ENCODE measurements around the gene E2F8. TPM values are rescaled to one million over a fixed set of nuclear protein-coding genes. Genes with fewer than 3 reads are reported as not detected.

Gene E2F8
- total RNA-seq, 4 donors from 2014 or later: 0.17 TPM; not detected in 3

DNA sequence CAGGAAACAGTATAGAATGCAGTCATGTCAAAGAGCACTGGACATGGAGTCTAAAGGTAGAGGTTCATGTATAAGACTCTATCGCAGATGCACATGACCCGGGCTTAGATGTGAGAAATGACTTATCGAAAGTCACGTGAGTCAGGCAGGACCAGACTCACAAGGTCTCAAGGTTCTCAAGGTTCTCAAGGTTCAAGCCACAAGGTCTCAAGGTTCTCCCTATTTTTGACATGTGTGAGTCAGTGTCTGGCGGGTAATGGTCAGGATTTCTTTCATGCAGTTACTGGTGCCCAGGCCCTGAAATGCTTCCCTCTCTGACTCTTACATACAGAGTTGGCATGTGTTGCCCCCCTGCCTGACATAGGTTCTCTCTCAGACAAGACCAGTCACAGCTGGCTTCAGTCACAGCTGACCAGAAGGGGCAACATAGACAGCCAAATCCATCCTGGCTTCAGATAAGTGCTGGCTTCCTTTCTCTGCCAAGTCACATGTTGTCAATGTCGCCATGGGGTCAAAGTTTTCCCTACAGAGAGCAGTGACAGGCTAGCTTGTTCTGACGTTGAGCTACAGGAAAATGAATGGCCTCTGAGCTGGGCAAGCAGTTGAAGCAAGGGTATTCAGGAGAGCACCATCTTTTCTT, 49.1 kb downstream of the E2F8 start:
- H3K27ac ChIP-seq (replicated peaks in 1 of 4): no peak overlapping the region
- intact Hi-C loops (cut with DNase I): no loop called here
- no peak for DNase-seq (ENCODE audit: extremely low spot score)
- 74% methylated on average over 7 of the region's 7 CpGs for WGBS
- TF ChIP-seq POLR2A (IDR thresholded peaks at IDR 0.05; ENCODE audit: low read depth) (no peak), EP300 (IDR thresholded peaks at IDR 0.05) (no peak), POLR2AphosphoS5 (IDR thresholded peaks at IDR 0.05) (no peak)
- TF ChIP-seq, protein P1, sequence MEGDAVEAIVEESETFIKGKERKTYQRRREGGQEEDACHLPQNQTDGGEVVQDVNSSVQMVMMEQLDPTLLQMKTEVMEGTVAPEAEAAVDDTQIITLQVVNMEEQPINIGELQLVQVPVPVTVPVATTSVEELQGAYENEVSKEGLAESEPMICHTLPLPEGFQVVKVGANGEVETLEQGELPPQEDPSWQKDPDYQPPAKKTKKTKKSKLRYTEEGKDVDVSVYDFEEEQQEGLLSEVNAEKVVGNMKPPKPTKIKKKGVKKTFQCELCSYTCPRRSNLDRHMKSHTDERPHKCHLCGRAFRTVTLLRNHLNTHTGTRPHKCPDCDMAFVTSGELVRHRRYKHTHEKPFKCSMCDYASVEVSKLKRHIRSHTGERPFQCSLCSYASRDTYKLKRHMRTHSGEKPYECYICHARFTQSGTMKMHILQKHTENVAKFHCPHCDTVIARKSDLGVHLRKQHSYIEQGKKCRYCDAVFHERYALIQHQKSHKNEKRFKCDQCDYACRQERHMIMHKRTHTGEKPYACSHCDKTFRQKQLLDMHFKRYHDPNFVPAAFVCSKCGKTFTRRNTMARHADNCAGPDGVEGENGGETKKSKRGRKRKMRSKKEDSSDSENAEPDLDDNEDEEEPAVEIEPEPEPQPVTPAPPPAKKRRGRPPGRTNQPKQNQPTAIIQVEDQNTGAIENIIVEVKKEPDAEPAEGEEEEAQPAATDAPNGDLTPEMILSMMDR (IDR thresholded peaks at IDR 0.05): no peak
- no peaks in the 10 kb centered on the region for H3K9me3 ChIP-seq
- H3K36me3 ChIP-seq: peaks cover 0 to 46% (median 0%) of the 10 kb centered on the region in 4 donors
- H3K4me3 ChIP-seq: no peak overlapping the region
- H3K27me3 ChIP-seq: no peaks in the 10 kb centered on the region
- peaks cover 0 to 8% (median 0%) of the 10 kb centered on the region in 4 donors for H3K4me1 ChIP-seq

GRCh38 chr11:19187833-19188258, 52.9 kb downstream of the E2F8 start:
- peaks cover 0 to 82% (median 0%) of the 10 kb centered on the region in 4 donors for H3K36me3 ChIP-seq
- WGBS: 93% methylated on average over 9 of the region's 9 CpGs
- H3K4me3 ChIP-seq: no peak overlapping the region
- H3K27me3 ChIP-seq: no peaks in the 10 kb centered on the region
- no peak overlapping the region for H3K27ac ChIP-seq (replicated peaks in 1 of 4)
- no peaks in the 10 kb centered on the region for H3K4me1 ChIP-seq
- intact Hi-C loops (cut with DNase I): no loop called here
- no peaks in the 10 kb centered on the region for H3K9me3 ChIP-seq
- DNase-seq (ENCODE audit: extremely low spot score): no peak
- TF ChIP-seq POLR2AphosphoS5 (IDR thresholded peaks at IDR 0.05) (no peak), POLR2A (IDR thresholded peaks at IDR 0.05; ENCODE audit: low read depth) (no peak), EP300 (IDR thresholded peaks at IDR 0.05) (no peak)
- TF ChIP-seq, protein P1 (IDR thresholded peaks at IDR 0.05): no peak

GRCh38 chr11:19187114-19187832, 53.5 kb downstream of the E2F8 start:
- no peak for DNase-seq (ENCODE audit: extremely low spot score)
- H3K27ac ChIP-seq (replicated peaks in 1 of 4): no peak overlapping the region
- no peaks in the 10 kb centered on the region for H3K4me1 ChIP-seq
- WGBS: 69% methylated on average over 5 of the region's 5 CpGs
- TF ChIP-seq EP300 (IDR thresholded peaks at IDR 0.05): no peak
- TF ChIP-seq POLR2AphosphoS5 (IDR thresholded peaks at IDR 0.05): no peak
- TF ChIP-seq, protein P1 (IDR thresholded peaks at IDR 0.05): no peak
- no peak for TF ChIP-seq POLR2A (IDR thresholded peaks at IDR 0.05; ENCODE audit: low read depth)
- no peaks in the 10 kb centered on the region for H3K27me3 ChIP-seq
- H3K36me3 ChIP-seq: peaks cover 0 to 88% (median 0%) of the 10 kb centered on the region in 4 donors
- no peak overlapping the region for H3K4me3 ChIP-seq
- intact Hi-C loops (cut with DNase I): no loop called here
- H3K9me3 ChIP-seq: no peaks in the 10 kb centered on the region

GRCh38 chr11:19185516-19186052, 55.2 kb downstream of the E2F8 start:
- DNase-seq (ENCODE audit: extremely low spot score): no peak
- H3K36me3 ChIP-seq: peaks cover 0 to 92% (median 0%) of the 10 kb centered on the region in 4 donors
- intact Hi-C loops (cut with DNase I): no loop called here
- no peak for TF ChIP-seq EP300 (IDR thresholded peaks at IDR 0.05)
- TF ChIP-seq, protein P1 (IDR thresholded peaks at IDR 0.05): no peak
- TF ChIP-seq POLR2AphosphoS5 (IDR thresholded peaks at IDR 0.05): no peak
- TF ChIP-seq POLR2A (IDR thresholded peaks at IDR 0.05; ENCODE audit: low read depth): no peak
- no peak overlapping the region for H3K27ac ChIP-seq (replicated peaks in 1 of 4)
- WGBS: 68% methylated on average over 6 of the region's 6 CpGs
- H3K4me1 ChIP-seq: no peaks in the 10 kb centered on the region
- no peak overlapping the region for H3K4me3 ChIP-seq
- no peaks in the 10 kb centered on the region for H3K27me3 ChIP-seq
- H3K9me3 ChIP-seq: no peaks in the 10 kb centered on the region

All from esophagus muscularis mucosa (tissue), 4 donors.